ENCODE measurements around the gene RPL19. TPM values are rescaled to one million over a fixed set of nuclear protein-coding genes. Genes with fewer than 3 reads are reported as not detected.

Gene RPL19
- total RNA-seq, 3 donors from 2014 or later = 1,315 to 1,492 (median 1,411) TPM

DNA sequence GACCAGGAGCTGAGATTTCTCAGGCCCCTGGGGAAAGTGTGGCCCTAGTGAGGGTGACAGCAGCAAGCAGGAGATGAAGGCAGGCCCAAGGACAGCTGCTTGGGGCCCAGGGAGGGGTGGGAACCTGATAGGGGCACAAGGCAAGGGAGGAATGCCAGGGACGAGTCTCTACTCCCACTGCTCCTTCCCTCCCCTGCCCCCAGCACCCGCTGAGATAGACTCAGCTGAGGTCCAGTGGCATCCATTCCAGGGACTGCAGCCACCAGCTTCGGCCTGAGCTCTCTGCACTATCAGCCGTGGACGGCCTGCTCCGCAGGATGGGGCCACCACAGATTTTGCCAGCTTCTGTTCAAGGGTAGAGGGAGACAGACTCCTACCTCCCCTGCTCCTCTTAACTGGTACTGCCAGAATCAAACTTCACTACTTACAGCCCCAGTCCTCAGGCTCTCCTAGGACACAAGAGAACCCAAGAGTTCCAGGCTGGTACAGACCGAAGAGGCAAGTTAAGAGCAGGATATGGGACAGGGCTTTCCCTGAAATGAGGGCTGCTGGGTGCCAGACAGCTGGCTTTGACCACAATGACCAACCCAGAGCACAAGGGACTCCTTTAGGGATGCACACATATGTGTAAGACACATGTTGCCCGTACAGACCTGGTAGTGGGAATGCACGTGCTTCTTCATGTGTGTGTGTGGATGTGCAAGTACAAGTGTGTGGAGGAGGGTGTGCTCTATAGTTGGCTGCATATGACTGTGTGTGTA, 8.2 kb upstream of the RPL19 start:
- ATAC-seq (no peak), DNase-seq (no peak)
- Histone ChIP-seq H3K4me3 (no peak overlapping the region), H3K9me3 (no peaks in the 10 kb centered on the region), H3K36me3 (ENCODE audit: low read depth) (no peaks in the 10 kb centered on the region), H3K4me1 (ENCODE audit: low read depth) (peaks cover 10% of the 10 kb centered on the region)
- intact Hi-C loops (cut with DNase I, micrococcal nuclease) = no loop called here
- TF ChIP-seq, protein P1, sequence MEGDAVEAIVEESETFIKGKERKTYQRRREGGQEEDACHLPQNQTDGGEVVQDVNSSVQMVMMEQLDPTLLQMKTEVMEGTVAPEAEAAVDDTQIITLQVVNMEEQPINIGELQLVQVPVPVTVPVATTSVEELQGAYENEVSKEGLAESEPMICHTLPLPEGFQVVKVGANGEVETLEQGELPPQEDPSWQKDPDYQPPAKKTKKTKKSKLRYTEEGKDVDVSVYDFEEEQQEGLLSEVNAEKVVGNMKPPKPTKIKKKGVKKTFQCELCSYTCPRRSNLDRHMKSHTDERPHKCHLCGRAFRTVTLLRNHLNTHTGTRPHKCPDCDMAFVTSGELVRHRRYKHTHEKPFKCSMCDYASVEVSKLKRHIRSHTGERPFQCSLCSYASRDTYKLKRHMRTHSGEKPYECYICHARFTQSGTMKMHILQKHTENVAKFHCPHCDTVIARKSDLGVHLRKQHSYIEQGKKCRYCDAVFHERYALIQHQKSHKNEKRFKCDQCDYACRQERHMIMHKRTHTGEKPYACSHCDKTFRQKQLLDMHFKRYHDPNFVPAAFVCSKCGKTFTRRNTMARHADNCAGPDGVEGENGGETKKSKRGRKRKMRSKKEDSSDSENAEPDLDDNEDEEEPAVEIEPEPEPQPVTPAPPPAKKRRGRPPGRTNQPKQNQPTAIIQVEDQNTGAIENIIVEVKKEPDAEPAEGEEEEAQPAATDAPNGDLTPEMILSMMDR (IDR thresholded peaks at IDR 0.05) = no peak

DNA sequence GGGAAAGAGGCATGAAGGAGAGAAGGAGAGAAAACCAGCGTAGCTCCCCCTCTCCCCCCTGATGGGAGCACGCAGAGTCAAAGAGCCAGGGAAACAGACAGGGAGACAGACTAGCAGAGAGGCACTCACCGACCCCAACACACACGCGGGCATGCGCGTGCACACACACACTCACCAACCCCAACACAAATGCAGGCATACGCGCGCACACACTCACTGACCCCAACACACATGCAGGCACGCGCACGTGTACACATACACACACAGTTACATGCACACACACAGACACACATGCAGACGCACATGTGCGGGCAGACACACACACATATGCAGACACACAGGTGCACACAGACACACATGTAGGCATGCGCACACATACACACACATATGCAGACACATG, 7.2 kb upstream of the RPL19 start:
- intact Hi-C loops (cut with DNase I, micrococcal nuclease) = no loop called here
- Histone ChIP-seq H3K4me1 (ENCODE audit: low read depth) (peaks cover 10% of the 10 kb centered on the region), H3K9me3 (no peaks in the 10 kb centered on the region), H3K36me3 (ENCODE audit: low read depth) (no peaks in the 10 kb centered on the region), H3K4me3 (no peak overlapping the region)
- TF ChIP-seq, protein P1 (IDR thresholded peaks at IDR 0.05) = no peak
- no peak for ATAC-seq
- no peak for DNase-seq

DNA sequence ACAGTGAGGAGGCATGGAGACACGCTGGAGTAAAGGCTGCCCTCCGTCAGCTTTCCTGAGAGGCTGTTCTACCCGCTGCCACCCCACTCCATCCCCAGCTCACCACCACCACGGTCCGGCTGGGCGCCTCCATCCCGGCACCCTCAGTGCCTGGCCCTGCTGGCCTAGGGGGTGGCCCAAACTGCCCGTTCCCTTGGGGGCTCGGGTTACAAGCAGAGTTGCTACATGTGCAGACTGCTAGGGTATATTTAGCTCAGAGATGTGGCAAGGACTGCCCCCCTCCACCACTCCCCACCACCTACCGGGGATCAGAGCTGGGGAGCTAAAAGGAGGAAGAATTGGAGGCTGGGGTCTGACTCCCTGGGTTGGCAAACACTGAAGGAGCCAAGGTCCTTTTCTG, 6.7 kb upstream of the RPL19 start:
- no peak for DNase-seq
- intact Hi-C loops (cut with DNase I, micrococcal nuclease) = no loop called here
- Histone ChIP-seq H3K9me3 (no peaks in the 10 kb centered on the region), H3K4me3 (no peak overlapping the region), H3K36me3 (ENCODE audit: low read depth) (no peaks in the 10 kb centered on the region), H3K4me1 (ENCODE audit: low read depth) (peaks cover 15% of the 10 kb centered on the region)
- TF ChIP-seq, protein P1 (IDR thresholded peaks at IDR 0.05) = no peak
- no peak for ATAC-seq

GRCh38 chr17:39194089-39194984, 5.7 kb upstream of the RPL19 start:
- Histone ChIP-seq H3K4me1 (ENCODE audit: low read depth) (peaks cover 16% of the 10 kb centered on the region), H3K4me3 (no peak overlapping the region), H3K36me3 (ENCODE audit: low read depth) (no peaks in the 10 kb centered on the region), H3K9me3 (no peaks in the 10 kb centered on the region)
- DNase-seq (peak in 2 of 3 donors; percentile 23 to 66), ATAC-seq (peak; percentile 6)
- intact Hi-C loops (cut with DNase I, micrococcal nuclease) = no loop called here
- TF ChIP-seq, protein P1 (IDR thresholded peaks at IDR 0.05) = no peak

DNA sequence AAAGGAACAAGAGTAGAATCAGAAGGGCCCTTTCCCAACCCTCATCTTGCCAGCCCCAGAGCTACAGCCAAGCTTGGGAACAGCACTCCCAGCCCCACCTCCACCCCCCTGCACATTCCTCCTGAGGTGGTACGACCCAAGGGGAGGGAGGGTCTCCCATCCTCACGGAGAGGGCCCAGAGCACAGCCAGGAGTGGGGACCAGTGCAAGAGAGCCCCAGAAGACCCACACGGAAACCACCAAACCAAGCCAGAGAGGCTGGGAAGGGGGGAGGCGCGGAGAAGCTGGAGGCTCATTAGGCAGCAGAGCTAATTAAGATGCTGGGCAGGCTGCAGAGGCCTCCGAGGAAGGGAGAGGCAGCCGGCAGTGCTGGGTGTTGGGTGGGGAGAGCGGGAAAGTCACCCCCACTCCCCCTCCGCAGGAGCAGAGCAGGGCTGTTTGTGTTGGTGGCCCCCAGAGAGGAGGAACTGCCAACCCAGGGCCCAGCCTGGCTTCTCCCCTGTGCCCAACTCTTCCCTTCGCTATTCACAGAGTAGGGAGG, 5.0 kb upstream of the RPL19 start:
- Histone ChIP-seq H3K4me3 (no peak overlapping the region), H3K36me3 (ENCODE audit: low read depth) (no peaks in the 10 kb centered on the region), H3K4me1 (ENCODE audit: low read depth) (peaks cover 16% of the 10 kb centered on the region), H3K9me3 (no peaks in the 10 kb centered on the region)
- ATAC-seq (no peak), DNase-seq (no peak)
- TF ChIP-seq, protein P1 (IDR thresholded peaks at IDR 0.05) = no peak
- intact Hi-C loops (cut with DNase I, micrococcal nuclease) = no loop called here
